ENCODE data around the gene AHCTF1.

Gene AHCTF1

GRCh38 chr1:246795906-246796694, 135.6 kb downstream of the AHCTF1 start:
- TF ChIP-seq NFIC (IDR thresholded peaks at IDR 0.05) = no peak

DNA sequence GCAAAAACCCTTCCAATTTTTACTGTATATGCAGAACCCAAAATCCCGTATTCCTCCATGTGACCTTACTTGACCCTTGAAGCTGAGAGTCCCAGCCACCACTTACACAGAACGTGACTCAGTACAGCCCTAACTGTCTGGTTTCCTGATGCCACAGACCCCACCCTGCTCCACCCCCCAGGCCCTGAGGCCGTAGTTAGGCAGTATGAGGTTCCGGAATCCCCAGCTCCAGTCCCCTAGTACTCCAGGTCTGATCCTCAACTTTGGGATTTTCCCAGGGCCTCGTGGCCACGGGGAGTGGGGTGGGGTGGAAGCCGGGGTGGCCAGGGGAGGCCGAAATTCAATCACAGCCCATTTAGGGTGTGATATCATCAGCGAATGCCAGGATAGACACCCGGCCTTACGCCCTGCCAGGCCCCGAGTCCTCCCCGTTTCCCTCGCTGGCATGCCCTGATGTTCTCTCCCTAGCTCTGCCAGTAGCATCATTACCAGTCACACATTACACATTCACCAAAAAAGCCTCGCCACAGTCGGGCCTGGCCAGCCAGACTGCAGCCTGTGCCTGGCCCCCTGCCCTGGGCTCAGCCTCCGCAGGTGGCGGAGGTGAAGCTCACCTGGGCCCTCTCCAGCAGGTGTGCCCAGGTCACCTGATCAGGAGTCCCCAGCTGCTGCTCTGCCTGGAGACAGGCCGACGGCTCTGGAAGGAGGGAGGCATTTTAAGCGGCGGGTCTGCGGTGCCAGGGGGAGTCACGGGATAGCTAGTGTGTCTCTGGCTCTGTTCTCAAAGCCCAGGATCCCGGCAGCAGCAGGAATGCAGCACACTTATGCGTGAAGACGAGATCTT, 136.7 kb downstream of the AHCTF1 start:
- no peak for TF ChIP-seq TAF1 (IDR thresholded peaks at IDR 0.05; ENCODE audit: low read depth)
- no peak for TF ChIP-seq TCF12 (IDR thresholded peaks at IDR 0.05; ENCODE audit: low read depth)
- TF ChIP-seq FOXM1 (IDR thresholded peaks at IDR 0.05; ENCODE audit: borderline replicate concordance, low read depth) = no peak
- TF ChIP-seq ZBTB7A (IDR thresholded peaks at IDR 0.05; ENCODE audit: low read depth) = no peak
- TF ChIP-seq RAD21 (IDR thresholded peaks at IDR 0.05; ENCODE audit: low read depth) = no peak
- TF ChIP-seq, protein P1, sequence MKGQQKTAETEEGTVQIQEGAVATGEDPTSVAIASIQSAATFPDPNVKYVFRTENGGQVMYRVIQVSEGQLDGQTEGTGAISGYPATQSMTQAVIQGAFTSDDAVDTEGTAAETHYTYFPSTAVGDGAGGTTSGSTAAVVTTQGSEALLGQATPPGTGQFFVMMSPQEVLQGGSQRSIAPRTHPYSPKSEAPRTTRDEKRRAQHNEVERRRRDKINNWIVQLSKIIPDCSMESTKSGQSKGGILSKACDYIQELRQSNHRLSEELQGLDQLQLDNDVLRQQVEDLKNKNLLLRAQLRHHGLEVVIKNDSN (IDR thresholded peaks at IDR 0.05) = no peak
- TF ChIP-seq MAX (IDR thresholded peaks at IDR 0.05) = no peak
- TF ChIP-seq CREB1 (IDR thresholded peaks at IDR 0.05; ENCODE audit: low read depth) = no peak

DNA sequence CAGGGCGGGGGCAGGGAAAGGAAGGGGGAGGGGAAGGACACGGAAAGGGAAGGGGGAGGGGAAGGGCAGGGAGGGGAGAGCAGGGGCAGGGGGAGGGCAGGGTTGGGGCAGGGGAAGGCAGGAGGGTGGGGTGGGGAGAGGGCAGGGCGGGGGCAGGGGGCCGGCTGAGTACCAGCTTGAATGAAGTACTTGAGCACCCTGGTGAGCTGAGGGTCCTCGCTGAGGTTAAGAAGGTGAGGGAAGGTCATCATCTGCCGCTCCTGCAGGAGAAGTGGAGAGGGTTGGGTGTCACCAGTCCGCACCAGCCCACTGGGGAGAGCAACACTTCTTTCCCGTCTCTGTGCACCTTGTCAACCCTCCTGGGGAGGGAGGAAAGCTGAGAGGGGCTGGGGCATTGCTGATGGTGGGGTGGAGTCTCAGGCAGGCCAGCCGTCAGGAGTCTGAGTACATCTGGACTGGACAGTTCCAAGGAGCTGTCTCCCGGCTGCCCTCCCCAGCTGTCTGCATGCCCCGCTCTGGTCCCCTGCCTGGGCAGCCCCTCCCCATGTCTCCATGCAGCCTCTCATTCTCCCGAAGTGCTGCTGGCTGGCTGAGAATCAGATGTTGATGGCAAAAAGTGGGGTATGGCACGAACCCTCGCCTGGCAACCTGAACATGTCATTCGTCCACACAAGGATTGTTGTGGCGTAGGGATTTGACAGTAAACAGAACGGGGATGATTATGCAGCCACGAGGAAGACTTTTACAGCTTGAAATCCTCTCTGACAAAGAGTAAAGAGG, 137.5 kb downstream of the AHCTF1 start:
- no peak for TF ChIP-seq MAX (IDR thresholded peaks at IDR 0.05)
- no peak for TF ChIP-seq NFIC (IDR thresholded peaks at IDR 0.05)
- TF ChIP-seq ZBTB7A (IDR thresholded peaks at IDR 0.05; ENCODE audit: low read depth) = no peak
- no peak for TF ChIP-seq YY1 (IDR thresholded peaks at IDR 0.05; ENCODE audit: low read depth)
- TF ChIP-seq EP300 (IDR thresholded peaks at IDR 0.05; ENCODE audit: borderline replicate concordance) = no peak
- TF ChIP-seq CEBPB (IDR thresholded peaks at IDR 0.05) = no peak
- no peak for TF ChIP-seq FOXM1 (IDR thresholded peaks at IDR 0.05; ENCODE audit: borderline replicate concordance, low read depth)
- no peak for TF ChIP-seq CREB1 (IDR thresholded peaks at IDR 0.05; ENCODE audit: low read depth)
- no peak for TF ChIP-seq TCF12 (IDR thresholded peaks at IDR 0.05; ENCODE audit: low read depth)
- no peak for TF ChIP-seq RAD21 (IDR thresholded peaks at IDR 0.05; ENCODE audit: low read depth)
- TF ChIP-seq TAF1 (IDR thresholded peaks at IDR 0.05; ENCODE audit: low read depth) = no peak
- TF ChIP-seq, protein P1 (IDR thresholded peaks at IDR 0.05) = no peak

DNA sequence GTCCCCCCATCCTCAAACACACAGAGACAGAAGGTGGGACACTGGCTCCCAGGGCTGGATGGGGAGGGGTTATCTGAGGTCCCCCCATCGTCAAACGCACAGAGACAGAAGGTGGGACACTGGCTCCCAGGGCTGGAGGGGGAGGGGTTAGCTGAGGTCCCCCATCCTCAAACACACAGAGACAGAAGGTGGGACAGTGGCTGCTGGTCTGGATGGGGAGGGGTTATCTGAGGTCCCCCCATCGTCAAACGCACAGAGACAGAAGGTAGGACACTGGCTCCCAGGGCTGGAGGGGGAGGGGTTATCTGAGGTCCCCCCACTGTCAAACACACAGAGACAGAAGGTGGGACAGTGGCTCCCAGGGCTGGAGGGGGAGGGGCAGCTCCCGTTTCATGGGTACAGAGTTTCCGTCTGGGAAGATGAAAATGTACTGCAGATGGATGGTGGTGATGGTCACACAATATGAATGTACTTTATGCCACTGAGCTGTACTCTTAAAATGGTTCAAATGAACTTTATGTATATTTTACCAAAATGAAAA, 138.3 kb downstream of the AHCTF1 start:
- TF ChIP-seq REST (IDR thresholded peaks at IDR 0.05; ENCODE audit: low read depth) (no peak), TAF1 (IDR thresholded peaks at IDR 0.05; ENCODE audit: low read depth) (no peak), TEAD4 (IDR thresholded peaks at IDR 0.05) (no peak), TCF12 (IDR thresholded peaks at IDR 0.05; ENCODE audit: low read depth) (no peak), EGR1 (IDR thresholded peaks at IDR 0.05) (no peak), FOXM1 (IDR thresholded peaks at IDR 0.05; ENCODE audit: borderline replicate concordance, low read depth) (no peak), YY1 (IDR thresholded peaks at IDR 0.05; ENCODE audit: low read depth) (no peak), NFIC (IDR thresholded peaks at IDR 0.05) (no peak), MAX (IDR thresholded peaks at IDR 0.05) (no peak), CREB1 (IDR thresholded peaks at IDR 0.05; ENCODE audit: low read depth) (no peak), EP300 (IDR thresholded peaks at IDR 0.05; ENCODE audit: borderline replicate concordance) (no peak)
- TF ChIP-seq, protein P1 (IDR thresholded peaks at IDR 0.05) = no peak

- TF ChIP-seq CEBPB (IDR thresholded peaks at IDR 0.05) (no peak), EGR1 (IDR thresholded peaks at IDR 0.05) (no peak), ZBTB7A (IDR thresholded peaks at IDR 0.05; ENCODE audit: low read depth) (no peak), NFIC (IDR thresholded peaks at IDR 0.05) (no peak), CREB1 (IDR thresholded peaks at IDR 0.05; ENCODE audit: low read depth) (no peak), MAX (IDR thresholded peaks at IDR 0.05) (no peak), TEAD4 (IDR thresholded peaks at IDR 0.05) (no peak), RAD21 (IDR thresholded peaks at IDR 0.05; ENCODE audit: low read depth) (no peak), EP300 (IDR thresholded peaks at IDR 0.05; ENCODE audit: borderline replicate concordance) (no peak), YY1 (IDR thresholded peaks at IDR 0.05; ENCODE audit: low read depth) (no peak)
- TF ChIP-seq, protein P1 (IDR thresholded peaks at IDR 0.05) = no peak
Observed at GRCh38 chr1:246792603-246793002, 139.1 kb downstream of the AHCTF1 start.

Measured in Ishikawa (cell line).